ENCODE results near the gene IZUMO4. TPM values are rescaled to one million over a fixed set of nuclear protein-coding genes. Genes with fewer than 3 reads are reported as not detected.
"Not testable (repeated sequence)": the region's sequence is repeated elsewhere in the genome, so short reads cannot be mapped to it uniquely, and the experiment has no call there.

IZUMO4 gene
- total and polyA plus RNA-seq, 2 experiments from 2014 or later, result 1.4 to 2.8 TPM

GRCh38 chr19:2122982-2123381 is 26.3 kb downstream of the IZUMO4 start:
- peaks cover 3% of the 10 kb centered on the region for H3K79me2 ChIP-seq
- no peaks in the 10 kb centered on the region for H3K27me3 ChIP-seq
- no peak overlapping the region for H3K4me2 ChIP-seq
- no peak overlapping the region for H3K27ac ChIP-seq
- no peak for DNase-seq (ENCODE audit: low spot score)
- TF ChIP-seq CTCF (IDR thresholded peaks at IDR 0.05; ENCODE audit: poor library complexity) (no peak), EZH2phosphoT487 (IDR thresholded peaks at IDR 0.05; ENCODE audit: low read depth, severe bottlenecking, unreplicated experiment) (no peak), EZH2 (IDR thresholded peaks at IDR 0.05; ENCODE audit: borderline replicate concordance) (no peak)
- H3K36me3 ChIP-seq (replicated peaks; ENCODE audit: insufficient read depth, low read depth), result no peaks in the 10 kb centered on the region
- no peaks in the 10 kb centered on the region for H3K9me3 ChIP-seq (ENCODE audit: low read depth)
- WGBS (ENCODE audit: low lambda C conversion rate, missing lambda C conversion rate), result 98% methylated on average over 10 of the region's 10 CpGs
- no peaks in the 10 kb centered on the region for H3K4me1 ChIP-seq (ENCODE audit: insufficient read depth)
- no peaks in the 10 kb centered on the region for H3K9me2 ChIP-seq (replicated peaks; ENCODE audit: insufficient read depth)
- no peak overlapping the region for H3K4me3 ChIP-seq
- H4K20me1 ChIP-seq (ENCODE audit: insufficient read depth, poor library complexity, severe bottlenecking), result peaks cover 10% of the 10 kb centered on the region
- no peak overlapping the region for H2AFZ ChIP-seq

- DNase-seq (ENCODE audit: low spot score), result peak; percentile 42
- no peak overlapping the region for H2AFZ ChIP-seq
- H3K4me2 ChIP-seq, result no peak overlapping the region
- TF ChIP-seq EZH2phosphoT487 (IDR thresholded peaks at IDR 0.05; ENCODE audit: low read depth, severe bottlenecking, unreplicated experiment) (no peak), CTCF (IDR thresholded peaks at IDR 0.05; ENCODE audit: poor library complexity) (no peak), EZH2 (IDR thresholded peaks at IDR 0.05; ENCODE audit: borderline replicate concordance) (no peak)
- peaks cover 10% of the 10 kb centered on the region for H4K20me1 ChIP-seq (ENCODE audit: insufficient read depth, poor library complexity, severe bottlenecking)
- peaks cover 3% of the 10 kb centered on the region for H3K79me2 ChIP-seq
- WGBS (ENCODE audit: low lambda C conversion rate, missing lambda C conversion rate), result 89% methylated on average over 23 of the region's 25 CpGs
- no peaks in the 10 kb centered on the region for H3K9me3 ChIP-seq (ENCODE audit: low read depth)
- H3K4me1 ChIP-seq (ENCODE audit: insufficient read depth), result no peaks in the 10 kb centered on the region
- no peak overlapping the region for H3K27ac ChIP-seq
- no peaks in the 10 kb centered on the region for H3K9me2 ChIP-seq (replicated peaks; ENCODE audit: insufficient read depth)
- H3K4me3 ChIP-seq, result no peak overlapping the region
- H3K27me3 ChIP-seq, result no peaks in the 10 kb centered on the region
- no peaks in the 10 kb centered on the region for H3K36me3 ChIP-seq (replicated peaks; ENCODE audit: insufficient read depth, low read depth)
Measured at GRCh38 chr19:2123682-2124387, 27.1 kb downstream of the IZUMO4 start.

- TF ChIP-seq EZH2 (IDR thresholded peaks at IDR 0.05; ENCODE audit: borderline replicate concordance) (no peak), EZH2phosphoT487 (IDR thresholded peaks at IDR 0.05; ENCODE audit: low read depth, severe bottlenecking, unreplicated experiment) (no peak)
- Histone ChIP-seq H3K36me3 (replicated peaks; ENCODE audit: insufficient read depth, low read depth) (no peaks in the 10 kb centered on the region), H3K27ac (no peak overlapping the region), H3K27me3 (no peaks in the 10 kb centered on the region), H4K20me1 (ENCODE audit: insufficient read depth, poor library complexity, severe bottlenecking) (peaks cover 32% of the 10 kb centered on the region), H3K79me2 (peaks cover 7% of the 10 kb centered on the region), H3K4me3 (no peak overlapping the region), H2AFZ (no peak overlapping the region), H3K9me3 (ENCODE audit: low read depth) (no peaks in the 10 kb centered on the region), H3K4me2 (no peak overlapping the region), H3K4me1 (ENCODE audit: insufficient read depth) (no peaks in the 10 kb centered on the region), H3K9me2 (replicated peaks; ENCODE audit: insufficient read depth) (no peaks in the 10 kb centered on the region)
- 98% methylated on average over 24 of the region's 24 CpGs for WGBS (ENCODE audit: low lambda C conversion rate, missing lambda C conversion rate)
- no peak for DNase-seq (ENCODE audit: low spot score)
Measured at GRCh38 chr19:2126879-2127518, 30.3 kb downstream of the IZUMO4 start.

- TF ChIP-seq EZH2phosphoT487 (IDR thresholded peaks at IDR 0.05; ENCODE audit: low read depth, severe bottlenecking, unreplicated experiment) (no peak), CTCF (IDR thresholded peaks at IDR 0.05; ENCODE audit: poor library complexity) (no peak), EZH2 (IDR thresholded peaks at IDR 0.05; ENCODE audit: borderline replicate concordance) (no peak)
- Histone ChIP-seq H4K20me1 (ENCODE audit: insufficient read depth, poor library complexity, severe bottlenecking) (peaks cover 35% of the 10 kb centered on the region), H3K27ac (no peak overlapping the region), H3K4me2 (no peak overlapping the region), H3K4me1 (ENCODE audit: insufficient read depth) (no peaks in the 10 kb centered on the region), H3K27me3 (no peaks in the 10 kb centered on the region), H3K9me2 (replicated peaks; ENCODE audit: insufficient read depth) (no peaks in the 10 kb centered on the region), H3K4me3 (no peak overlapping the region), H3K36me3 (replicated peaks; ENCODE audit: insufficient read depth, low read depth) (no peaks in the 10 kb centered on the region), H3K9me3 (ENCODE audit: low read depth) (no peaks in the 10 kb centered on the region), H2AFZ (no peak overlapping the region), H3K79me2 (peaks cover 14% of the 10 kb centered on the region)
- no peak for DNase-seq (ENCODE audit: low spot score)
- 87% methylated on average over 18 of the region's 19 CpGs for WGBS (ENCODE audit: low lambda C conversion rate, missing lambda C conversion rate)
Measured at GRCh38 chr19:2127758-2128157, 31.0 kb downstream of the IZUMO4 start.

GRCh38 chr19:2128252-2128651 is 31.5 kb downstream of the IZUMO4 start:
- H3K79me2 ChIP-seq, result peaks cover 17% of the 10 kb centered on the region
- 88% methylated on average over 8 of the region's 34 CpGs for WGBS (ENCODE audit: low lambda C conversion rate, missing lambda C conversion rate)
- not testable (repeated sequence) for H3K36me3 ChIP-seq (replicated peaks; ENCODE audit: insufficient read depth, low read depth)

More at GRCh38 chr19:2128252-2128651, 31.5 kb downstream of the IZUMO4 start:
- not testable (repeated sequence) for H3K4me3 ChIP-seq; H2AFZ ChIP-seq; H3K4me1 ChIP-seq (ENCODE audit: insufficient read depth); H3K27ac ChIP-seq; H3K9me2 ChIP-seq (replicated peaks; ENCODE audit: insufficient read depth); H3K4me2 ChIP-seq; H3K9me3 ChIP-seq (ENCODE audit: low read depth); H3K27me3 ChIP-seq; DNase-seq (ENCODE audit: low spot score)
- peaks cover 35% of the 10 kb centered on the region for H4K20me1 ChIP-seq (ENCODE audit: insufficient read depth, poor library complexity, severe bottlenecking)
